K562 (cell line): ENCODE measurements around the gene SEMA6B. TPM values are rescaled to one million over a fixed set of nuclear protein-coding genes. Genes with fewer than 3 reads are reported as not detected.

Experiments used
- ATAC-seq: fragments of 200-7000 bp; cut with Tn5 transposase; 3 replicates; pipeline ENCODE4 v1.9.1; 2020; ENCODE audit warnings: moderate library complexity
- BruUV-seq: library from RNA; stranded (reverse); fragments of 400-500 nt; replicated peaks from 2 replicates; lab custom pipeline; 2021; lab: Mats Ljungman, UMichigan
- CTCF ChIA-PET: fragments of 300-600 bp; formaldehyde crosslinking; extraction: SDS; loops from one replicate; lab custom pipeline; 2021; ENCODE audit warnings: low intra/inter-chr PET ratio; lab: Yijun Ruan, JAX
- POLR2A ChIA-PET: fragments of 300-600, 350-650 bp; sonication (Branson Sonifier 250); formaldehyde crosslinking; extraction: SDS; loops from one replicate; lab custom pipeline; 2021; ENCODE audit warnings: antibody characterized with exemption, inconsistent platforms; lab: Yijun Ruan, JAX
- DNase-seq, 4 experiments: peaks; one replicate each; pipeline versions ENCODE4 v3.0.0 to v3.0.0-alpha.2; 2011 to 2018; ENCODE audit warnings: low spot score in 3 of 4, mixed read lengths in 3 of 4; ENCODE audit errors: extremely low read depth in 1 of 4
- FAIRE-seq: peaks from 2 replicates; lab custom pipeline; 2011; peaks lifted over from hg19 to GRCh38; lab: Jason Lieb, UNC
- H2AFZ ChIP-seq: 2 replicates; pipeline ENCODE4 v1.6.0; 2011; ENCODE audit warnings: low read depth, low read length, control low read depth, inconsistent platforms
- H3K27ac ChIP-seq: fragments of 200-600 bp; 3 replicates; pipeline ENCODE4 v1.8.0; 2011; ENCODE audit warnings: low read depth, mild to moderate bottlenecking, control low read depth, inconsistent platforms, low read length, moderate library complexity, mixed read lengths; ENCODE audit errors: extremely low read depth
- H3K27me3 ChIP-seq, 2 experiments: fragments of 300-600 bp in 1 of 2; 2 replicates in 1 of 2; 3 replicates in 1 of 2; pipeline versions ENCODE4 v1.6.0 to v1.8.0; 2011; ENCODE audit warnings: inconsistent platforms in 2 of 2, low read length in 2 of 2, mild to moderate bottlenecking in 1 of 2, mixed read lengths in 1 of 2, moderate library complexity in 1 of 2; ENCODE audit not compliant: control insufficient read depth in 2 of 2, insufficient read depth in 2 of 2
- H3K36me3 ChIP-seq: fragments of 300-600 bp; 3 replicates; pipeline ENCODE4 v1.8.0; 2011; ENCODE audit warnings: mild to moderate bottlenecking, low read length, inconsistent platforms; ENCODE audit not compliant: control insufficient read depth, insufficient read depth
- H3K4me1 ChIP-seq, 2 experiments: fragments of 200-600 bp in 1 of 2; replicated peaks in 1 of 2; 2 replicates in 1 of 2; 3 replicates in 1 of 2; pipeline versions ENCODE4 v1.5.1 to v1.8.0; 2011; ENCODE audit warnings: inconsistent platforms in 2 of 2, low read length in 2 of 2, mild to moderate bottlenecking in 1 of 2, mixed read lengths in 1 of 2, moderate library complexity in 1 of 2; ENCODE audit not compliant: control insufficient read depth in 2 of 2, insufficient read depth in 2 of 2
- H3K4me2 ChIP-seq: 2 replicates; pipeline ENCODE4 v1.6.1; 2011; ENCODE audit warnings: low read length, control low read depth, inconsistent platforms, mixed read lengths; ENCODE audit not compliant: insufficient read depth
- H3K4me3 ChIP-seq: fragments of 200-600 bp; sonication (generic), shearing (Covaris generic); 2 replicates; pipeline ENCODE4 v1.5.1; 2016; ENCODE audit warnings: control low read depth, inconsistent platforms
- H3K79me2 ChIP-seq: fragments of 200-600 bp; 3 replicates; pipeline ENCODE4 v1.8.0; 2011; ENCODE audit warnings: low read length, inconsistent platforms; ENCODE audit not compliant: control insufficient read depth, insufficient read depth
- H3K9ac ChIP-seq, 2 experiments: 2 replicates each; pipeline versions ENCODE4 v1.6.0 to v1.6.1; 2011; ENCODE audit warnings: low read depth in 2 of 2, low read length in 2 of 2, control low read depth in 1 of 2, inconsistent platforms in 1 of 2, mild to moderate bottlenecking in 1 of 2, mixed read lengths in 1 of 2; ENCODE audit not compliant: insufficient read depth in 1 of 2
- H3K9me1 ChIP-seq: one replicate; pipeline ENCODE4 v1.6.0; 2011; ENCODE audit warnings: inconsistent platforms, mild to moderate bottlenecking, low read length, moderate library complexity; ENCODE audit not compliant: control insufficient read depth, insufficient read depth
- H3K9me3 ChIP-seq: replicated peaks from 2 replicates; pipeline ENCODE4 v1.5.1; 2011; ENCODE audit warnings: low read depth, low read length, inconsistent platforms; ENCODE audit not compliant: control insufficient read depth, insufficient read depth
- H4K20me1 ChIP-seq: replicated peaks from 2 replicates; pipeline ENCODE4 v1.6.1; 2011; ENCODE audit warnings: low read length, inconsistent platforms, mixed read lengths; ENCODE audit not compliant: control insufficient read depth, insufficient read depth
- CTCF ChIP-seq, 3 experiments: IDR thresholded peaks in 2 of 3; conservative IDR thresholded peaks in 1 of 3; 2 replicates each; pipeline ENCODE4 v1.5.1; 2011 to 2012; ENCODE audit warnings: low read length in 3 of 3, mild to moderate bottlenecking in 3 of 3, control low read depth in 2 of 3, improper control_type of control experiment in 1 of 3, inconsistent platforms in 1 of 3, low read depth in 1 of 3, mixed read lengths in 1 of 3, moderate library complexity in 1 of 3; ENCODE audit not compliant: insufficient read depth in 2 of 3
- KHSRP ChIP-seq: fragments of 450-650 bp; IDR thresholded peaks from 2 replicates; pipeline ENCODE4 v1.6.1; 2017
- MXD1 ChIP-seq: fragments of 250-450 bp; sonication (Bioruptor Pico); IDR thresholded peaks from 2 replicates; pipeline ENCODE4 v1.8.0; 2021; ENCODE audit warnings: borderline replicate concordance, mild to moderate bottlenecking, moderate library complexity; ENCODE audit not compliant: poor library complexity, severe bottlenecking
- NCOA6 ChIP-seq: fragments of 450-650 bp; IDR thresholded peaks from 2 replicates; pipeline ENCODE4 v1.6.1; 2017; ENCODE audit warnings: mild to moderate bottlenecking
- PTBP1 ChIP-seq: fragments of 200-400 bp; formaldehyde crosslinking; IDR thresholded peaks from 2 replicates; pipeline ENCODE4 v1.6.1; 2017; ENCODE audit warnings: low read depth, low read length
- RERE ChIP-seq: sonication (generic); formaldehyde crosslinking; IDR thresholded peaks from 2 replicates; pipeline ENCODE4 v1.8.0; 2023; ENCODE audit warnings: missing genetic modification reagents, mild to moderate bottlenecking, borderline replicate concordance
- SUPT5H ChIP-seq: fragments of 450-650 bp; IDR thresholded peaks from 2 replicates; pipeline ENCODE4 v1.6.1; 2016
- THRB ChIP-seq: fragments of 450-650 bp; formaldehyde crosslinking; conservative IDR thresholded peaks from 2 replicates; pipeline ENCODE4 v1.4.0; 2022; ENCODE audit warnings: mild to moderate bottlenecking, missing genetic modification characterization
- TRIM24 ChIP-seq, 2 experiments: fragments of 450-650 bp; IDR thresholded peaks; 2 replicates each; pipeline ENCODE4 v1.6.1; 2016
- XRCC4 ChIP-seq: IDR thresholded peaks from one replicate; pipeline ENCODE4 v1.6.1; 2011; ENCODE audit not compliant: insufficient read depth, insufficient read length; ENCODE audit errors: extremely low read depth
- ZNF134 ChIP-seq: fragments of 250-450 bp; sonication (Bioruptor Pico); conservative IDR thresholded peaks from 2 replicates; pipeline ENCODE4 v1.4.0; 2020
- ZNF277 ChIP-seq: fragments of 250-450 bp; sonication (Bioruptor Pico); IDR thresholded peaks from 2 replicates; pipeline ENCODE4 v1.8.0; 2022; ENCODE audit warnings: inconsistent platforms, mild to moderate bottlenecking, moderate library complexity, borderline replicate concordance
- WGBS: fragments of 100-300 bp; shearing (Covaris generic); methylation state at CpG from one replicate; pipeline ENCODE4 v1.1.6; 2016; ENCODE audit warnings: low coverage, mixed read lengths; ENCODE audit not compliant: insufficient coverage; ENCODE audit errors: missing lambda C conversion rate; 5-methylcytosine and 5-hydroxymethylcytosine counted together
- in situ Hi-C: fragments of 300-500 bp; cut with MboI; formaldehyde crosslinking; loops from 4 replicates; pipeline ENCODE4 v1.15.0; 2018; ENCODE audit warnings: inconsistent platforms, mixed read lengths
- intact Hi-C: fragments of 100-400 bp; cut with micrococcal nuclease; formaldehyde crosslinking; loops from 2 replicates; pipeline ENCODE4 v1.14.2; 2022
- polyA plus RNA-seq, 8 experiments: library from polyadenylated mRNA; depleted of rRNA in 4 of 8; stranded (reverse) in 5 of 8; unstranded in 3 of 8; fragments of >200 nt; fragmentation: Nextera tagmentation in 2 of 8; fragmentation: Illumina TruSeq in 1 of 8; extraction: Ambion mirVana in 2 of 8; extraction: Trizol in 1 of 8; gene quantifications; 2 replicates each; pipeline versions ENCODE4 v1.2.1 to v1.2.3, GENCODE V29; 2011 to 2014; ENCODE audit warnings: inconsistent platforms in 1 of 8, missing spikeins in 1 of 8
- total RNA-seq, 7 experiments: library from RNA; depleted of rRNA in 6 of 7; stranded (reverse); fragments of >200 nt in 6 of 7; fragmentation: Illumina TruSeq in 2 of 7; extraction: Trizol in 2 of 7; gene quantifications; 2 replicates each; pipeline versions ENCODE4 v1.2.1 to v1.2.3, GENCODE V29; 2011 to 2021; ENCODE audit warnings: low replicate concordance in 1 of 7

The SEMA6B gene
- total and polyA plus RNA-seq, 9 of the 15 experiments (the other 6 are each of a cell fraction or from before 2014, with no cell fraction given): 0.65 to 4.6 (median 2.5) TPM; not detected in 2

GRCh38 chr19:4512070-4512469, 47.4 kb downstream of the SEMA6B start:
- Histone ChIP-seq H3K27ac (no peak overlapping the region), H3K36me3 (no peaks in the 10 kb centered on the region), H3K4me2 (no peak overlapping the region), H4K20me1 (no peaks in the 10 kb centered on the region), H3K27me3 (peaks cover 24 to 47% of the 10 kb centered on the region in 2 experiments; a peak in 4 of 5 replicates), H2AFZ (no peak overlapping the region), H3K79me2 (no peaks in the 10 kb centered on the region), H3K9ac (peak overlapping the region in 1 of 2 experiments; percentile 64; a peak in 2 of 4 replicates), H3K9me1 (no peaks in the 10 kb centered on the region), H3K4me3 (no peak overlapping the region), H3K9me3 (no peaks in the 10 kb centered on the region), H3K4me1 (peaks cover 0 to 34% of the 10 kb centered on the region in 2 experiments; a peak in 2 of 5 replicates)
- WGBS: 7% methylated on average over 16 of the region's 17 CpGs
- no peak for DNase-seq
- no TSS peak for BruUV-seq
- ChIA-PET POLR2A (no interaction called here), CTCF (no interaction called here)
- peak; percentile 60 for FAIRE-seq
- intact Hi-C loops: no loop called here
- ATAC-seq: no peak
- in situ Hi-C loops: no loop called here
- no peak for TF ChIP-seq ZNF277 (CRISPR knock-in tag)
- no peak for TF ChIP-seq NCOA6
- no peak for TF ChIP-seq XRCC4
- no peak for TF ChIP-seq MXD1 (CRISPR knock-in tag)
- no peak for TF ChIP-seq TRIM24 (IDR thresholded peaks at IDR 0.05)
- TF ChIP-seq ZNF134 (CRISPR knock-in tag): no peak
- TF ChIP-seq SUPT5H: no peak
- no peak for TF ChIP-seq KHSRP
- TF ChIP-seq THRB (CRISPR knock-in tag): no peak
- no peak for TF ChIP-seq CTCF (IDR thresholded peaks at IDR 0.05 in 2 of 3, conservative IDR thresholded peaks at IDR 0.05 in 1 of 3; ENCODE audit: insufficient read depth in 2 of 3, low read depth in 1 of 3, low read length in 3 of 3)
- TF ChIP-seq PTBP1: no peak
- no peak for TF ChIP-seq RERE (CRISPR knock-in tag)
